HG02588 (cell line): ENCODE measurements around the gene PKNOX2.

Experiments
- ATAC-seq: cut with Tn5 transposase; IDR thresholded peaks from one replicate; pipeline ENCODE4 v1.9.1; 2021; ENCODE audit warnings: mild to moderate bottlenecking, moderate library complexity; ENCODE audit not compliant: unreplicated experiment

Gene PKNOX2

GRCh38 chr11:125350206-125351032 is 185.9 kb downstream of the PKNOX2 start:
- no peak for ATAC-seq

DNA sequence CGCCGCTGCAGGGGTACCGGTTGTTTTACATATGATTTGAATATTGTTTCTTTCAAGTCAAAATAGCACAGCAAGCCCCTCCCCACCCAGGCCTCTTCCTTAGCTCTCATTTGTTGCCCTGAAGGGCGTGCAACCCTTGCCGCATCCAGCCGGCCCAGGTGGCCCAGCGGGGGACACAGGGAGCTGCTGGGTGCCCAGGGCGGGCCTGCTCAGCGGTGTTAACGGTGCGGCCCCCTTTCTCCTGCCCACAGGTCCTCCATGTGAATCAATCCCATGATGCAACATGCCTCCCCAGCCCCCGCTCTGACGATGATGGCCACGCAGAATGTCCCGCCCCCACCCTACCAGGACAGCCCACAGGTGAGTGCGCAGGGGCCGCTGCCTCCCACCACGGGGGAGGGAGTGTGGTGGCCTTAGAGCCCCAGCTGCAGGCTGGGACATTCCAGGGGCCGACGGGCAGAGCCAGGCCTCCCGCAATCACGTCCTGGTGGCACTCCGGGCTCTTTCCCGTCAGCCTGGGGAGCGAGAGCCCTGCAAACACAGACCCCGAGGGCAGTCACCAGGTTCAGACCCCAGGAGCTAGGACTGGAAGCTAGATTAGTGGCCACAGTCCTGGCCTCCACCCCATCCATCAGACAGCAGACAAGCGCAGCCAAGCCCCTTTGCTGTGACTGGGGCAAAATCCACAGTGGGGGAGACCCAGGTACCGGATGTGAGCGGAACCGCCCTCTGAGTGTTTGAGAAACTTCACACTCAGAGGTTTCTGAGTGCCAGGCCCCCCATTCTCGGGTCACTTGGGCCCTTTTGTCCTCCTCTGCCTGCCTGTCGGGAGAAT is 186.7 kb downstream of the PKNOX2 start:
- no peak for ATAC-seq

DNA sequence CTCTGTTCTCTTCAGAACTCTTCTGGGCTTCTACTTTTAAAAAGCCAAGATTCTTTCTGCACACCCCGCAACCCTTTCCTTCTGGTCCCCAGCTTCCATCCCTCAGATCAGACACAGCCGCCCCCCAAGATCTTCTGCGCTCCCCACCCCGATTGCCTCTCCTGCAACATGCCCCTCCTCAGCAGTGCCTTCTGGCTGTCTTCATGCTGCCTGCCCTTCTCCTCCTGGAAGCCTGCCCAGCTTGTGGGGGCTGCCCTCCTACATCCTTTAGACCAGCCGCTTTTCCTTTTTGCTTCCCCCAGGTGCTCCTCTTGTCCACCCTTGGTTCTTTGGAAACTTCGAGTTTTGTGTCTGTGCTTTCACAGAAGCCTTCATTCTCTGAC is 187.3 kb downstream of the PKNOX2 start:
- ATAC-seq: no peak

DNA sequence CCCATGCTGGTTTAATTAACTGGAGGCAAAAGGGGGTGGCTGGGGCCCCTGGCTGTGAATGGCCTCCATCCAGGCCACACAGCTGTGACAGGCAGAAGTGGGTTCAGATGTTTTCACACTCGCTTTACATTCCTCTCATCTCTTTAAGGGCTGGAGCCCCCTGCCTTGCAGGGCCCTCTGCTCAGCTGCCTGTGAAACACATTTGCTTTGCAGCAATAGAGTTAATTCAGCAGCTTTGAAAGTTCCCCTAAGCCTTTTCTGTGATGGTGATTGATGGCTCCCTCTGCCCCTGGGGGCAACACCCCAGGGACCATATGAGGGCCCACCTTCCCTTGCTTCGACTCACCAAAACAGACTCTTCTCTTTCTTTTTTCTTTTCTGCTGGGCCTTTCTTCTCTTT is 192.2 kb downstream of the PKNOX2 start:
- ATAC-seq: no peak

- ATAC-seq: no peak
These were observed 193.0 kb downstream of the PKNOX2 start for GRCh38 chr11:125357551-125357950.

DNA sequence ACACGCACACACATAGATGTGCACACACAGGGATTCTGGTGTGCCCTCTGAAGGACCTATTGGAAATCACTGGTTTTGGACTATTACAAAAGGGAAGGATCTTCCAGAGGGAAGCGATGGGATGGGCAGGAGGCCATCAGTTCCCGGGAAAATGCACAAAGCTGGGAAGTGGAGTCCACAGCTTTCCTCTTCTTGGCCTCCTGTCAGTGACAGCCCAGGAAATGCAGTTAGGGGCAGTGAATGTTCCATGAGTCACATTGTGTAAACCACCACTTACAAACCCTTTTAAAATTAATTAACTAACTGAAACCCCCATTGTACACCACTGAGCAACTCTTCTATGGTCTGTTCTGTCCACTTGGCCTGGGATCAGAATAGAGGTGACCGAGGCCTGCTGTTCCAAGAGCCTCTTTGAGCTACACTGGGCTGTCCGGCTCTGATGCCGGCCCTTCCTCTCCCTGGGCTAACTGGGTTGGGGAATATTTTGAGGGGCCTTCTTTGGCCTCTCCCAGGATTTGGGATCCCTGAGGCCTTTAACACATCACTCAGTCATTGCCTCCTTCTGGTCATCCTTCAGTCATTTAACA is 193.8 kb downstream of the PKNOX2 start:
- no peak for ATAC-seq

DNA sequence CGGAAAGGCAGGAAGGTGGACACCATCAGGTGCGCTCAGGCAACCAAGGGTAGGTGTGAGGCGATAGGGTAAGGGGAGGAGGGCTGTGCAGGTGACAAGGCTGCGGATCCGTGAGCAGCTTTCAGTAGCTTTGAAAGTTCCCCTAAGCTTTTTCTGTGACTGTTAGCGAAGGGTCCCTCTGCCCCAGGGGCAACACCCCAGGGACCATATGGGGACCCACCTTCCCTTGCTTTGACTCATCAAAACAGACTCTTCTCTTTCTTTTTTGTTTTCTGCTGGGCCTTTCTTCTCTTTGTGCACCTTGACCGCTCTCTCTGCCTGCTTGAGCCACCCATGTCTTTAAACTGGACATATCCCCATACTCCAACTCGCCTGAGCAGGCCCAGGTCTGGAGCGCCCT is 194.6 kb downstream of the PKNOX2 start:
- no peak for ATAC-seq

- ATAC-seq: no peak
These were observed 195.5 kb downstream of the PKNOX2 start for GRCh38 chr11:125360066-125360465.

DNA sequence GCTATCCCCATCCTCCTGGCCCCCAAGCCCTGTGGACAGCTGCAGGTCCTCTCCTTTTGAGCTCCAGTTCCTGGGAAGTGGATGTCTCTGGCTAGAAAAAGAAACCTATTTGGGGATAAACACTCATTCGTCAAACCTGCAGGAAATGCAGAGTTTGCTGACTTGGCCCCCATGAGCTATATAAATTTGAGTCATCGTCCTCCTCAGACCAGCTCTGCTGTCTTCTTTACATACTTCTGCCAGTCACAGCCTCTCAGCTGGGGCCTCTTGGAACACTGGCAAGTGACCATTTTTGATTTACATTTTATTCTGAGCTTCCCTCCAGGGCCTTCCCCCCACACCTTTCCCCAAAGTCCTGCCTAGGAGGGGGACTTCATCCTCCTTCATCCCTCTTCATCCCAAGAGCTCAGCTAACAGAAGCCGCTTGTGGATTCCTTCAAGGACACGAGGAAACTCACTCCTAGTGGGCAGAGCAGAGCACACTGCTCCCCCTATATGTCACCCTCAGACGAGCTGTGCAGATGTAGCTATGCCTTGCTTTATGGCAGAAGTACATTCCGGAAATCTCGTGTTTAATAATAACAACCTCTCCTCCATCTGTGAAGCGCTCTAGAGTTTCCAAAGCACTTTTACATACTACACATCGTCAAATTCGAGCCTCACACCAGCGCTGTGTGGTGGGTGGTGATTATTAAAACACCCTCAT is 199.7 kb downstream of the PKNOX2 start:
- no peak for ATAC-seq

DNA sequence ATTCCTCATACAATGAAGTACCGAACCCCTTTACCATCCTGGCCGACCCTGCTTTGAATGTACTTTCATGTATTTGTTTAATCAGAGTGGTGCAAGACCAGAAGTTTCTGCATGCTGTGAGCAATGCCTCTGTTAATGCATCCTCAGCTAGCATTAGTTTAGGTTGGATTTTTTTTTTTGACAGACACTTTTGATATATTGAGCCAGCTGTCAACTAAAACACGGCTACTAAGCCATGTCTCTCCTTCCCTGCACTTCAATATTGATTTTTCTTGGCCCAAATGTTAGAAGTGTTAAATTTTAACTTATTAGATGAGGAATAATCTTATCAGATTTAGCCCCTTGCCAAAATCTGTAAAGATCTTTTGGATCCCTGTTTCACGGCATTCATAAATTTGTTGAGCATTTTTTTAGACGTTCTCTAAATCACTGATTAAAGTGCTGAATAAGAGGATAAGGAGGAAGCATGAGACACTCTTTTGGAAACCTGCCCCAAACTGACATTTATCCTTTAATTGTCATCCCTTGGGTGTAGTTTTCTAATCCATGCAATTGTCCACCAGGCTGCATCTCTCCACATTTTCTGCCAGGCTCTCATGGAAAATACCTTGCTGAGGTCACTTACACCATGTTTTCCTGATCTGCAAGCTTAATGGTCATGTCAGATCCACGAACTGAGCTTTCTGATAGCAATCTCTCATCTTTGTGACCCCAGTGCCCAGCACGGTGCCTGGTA is 200.8 kb downstream of the PKNOX2 start:
- no peak for ATAC-seq

GRCh38 chr11:125367710-125368109 is 203.2 kb downstream of the PKNOX2 start:
- ATAC-seq: no peak

- ATAC-seq: no peak
These were observed 204.2 kb downstream of the PKNOX2 start for GRCh38 chr11:125368757-125369156.

GRCh38 chr11:125369808-125370207 is 205.3 kb downstream of the PKNOX2 start:
- ATAC-seq: no peak

DNA sequence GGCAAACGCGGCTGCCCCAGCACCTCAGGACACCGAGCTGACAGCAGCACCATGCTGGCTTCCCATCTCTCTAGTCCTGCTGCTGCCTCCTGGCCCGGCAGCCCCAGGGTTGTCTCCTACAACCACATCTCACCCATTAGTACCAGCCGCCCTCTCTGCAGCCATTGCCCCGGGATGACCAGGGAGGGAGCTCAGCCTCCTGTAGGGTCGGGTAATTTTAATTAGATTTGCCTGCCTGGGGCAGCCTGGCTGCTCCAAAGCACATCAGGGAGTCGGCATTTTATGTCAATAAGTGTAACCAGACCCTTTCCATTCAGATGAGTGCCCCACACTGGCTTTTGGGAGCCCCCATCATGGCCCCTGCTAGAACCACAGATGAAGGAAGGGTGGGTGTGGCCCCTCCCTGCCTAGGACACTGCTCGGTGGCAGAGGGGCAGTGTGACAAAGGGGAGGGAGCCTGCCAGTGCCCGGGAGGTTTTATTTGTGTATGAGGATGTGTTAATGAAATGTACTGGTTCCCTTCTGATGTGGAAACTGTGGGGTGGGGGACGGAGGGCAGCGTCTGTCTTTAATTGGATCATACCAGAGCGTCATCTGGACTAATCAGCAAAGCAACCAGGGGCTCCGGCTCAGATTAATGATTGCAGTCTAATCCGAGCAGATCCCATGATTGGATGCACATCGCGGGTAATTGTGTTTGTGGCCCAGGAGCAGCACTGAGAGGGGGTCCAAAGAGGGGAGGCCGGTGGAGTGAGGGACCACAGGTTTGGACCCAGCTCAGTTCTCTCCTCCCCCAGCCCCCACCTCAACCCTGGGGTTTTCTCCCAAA is 206.2 kb downstream of the PKNOX2 start:
- no peak for ATAC-seq

- ATAC-seq: no peak
These were observed 206.9 kb downstream of the PKNOX2 start for GRCh38 chr11:125371431-125371935.

DNA sequence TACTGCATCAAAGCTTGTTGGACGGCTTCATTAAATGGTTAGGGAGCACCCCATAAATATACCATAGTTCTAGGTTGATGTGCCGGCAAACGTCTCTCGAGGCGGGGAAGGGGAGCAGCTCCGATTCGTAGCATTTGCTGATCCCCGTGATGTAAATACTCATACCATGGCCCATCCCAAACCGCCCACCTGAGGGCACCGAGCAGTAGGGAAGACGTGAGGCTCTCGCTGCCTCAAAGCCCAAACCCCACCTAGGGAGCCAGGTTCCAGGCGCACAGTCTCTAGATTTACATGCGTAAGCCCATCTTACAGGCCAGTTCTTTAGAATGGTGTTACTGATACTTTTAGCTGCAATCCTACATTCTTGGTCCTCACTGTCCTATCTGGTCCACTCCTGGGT is 207.5 kb downstream of the PKNOX2 start:
- no peak for ATAC-seq

- no peak for ATAC-seq
These were observed 208.4 kb downstream of the PKNOX2 start for GRCh38 chr11:125372911-125373310.

- no peak for ATAC-seq
These were observed 209.2 kb downstream of the PKNOX2 start for GRCh38 chr11:125373426-125374391.
